Measurements from ENCODE around the gene FRMD4B. TPM values are rescaled to one million over a fixed set of nuclear protein-coding genes. Genes with fewer than 3 reads are reported as not detected.
A peak's percentile ranks its signal among the peaks of the same experiment; 100 is the strongest.
"Not testable (repeated sequence)": the region's sequence is repeated elsewhere in the genome, so short reads cannot be mapped to it uniquely, and the experiment has no call there.

The FRMD4B gene
- total RNA-seq, 2 experiments from 2014 or later: 8.3 to 8.9 TPM

GRCh38 chr3:69338911-69339310 is 47.0 kb downstream of the FRMD4B start:
- ATAC-seq (ENCODE audit: low read depth) (no peak), DNase-seq (no peak)
- H3K36me3 Mint-ChIP-seq: no peaks in the 10 kb centered on the region
- H3K9me3 Mint-ChIP-seq: peaks cover 3% of the 10 kb centered on the region
- H3K27ac Mint-ChIP-seq: no peak overlapping the region
- H3K4me1 Mint-ChIP-seq: peaks cover 2% of the 10 kb centered on the region
- POLR2A ChIA-PET: no interaction called here
- H3K4me3 Mint-ChIP-seq: no peak overlapping the region
- H3K27me3 Mint-ChIP-seq: peaks cover 3% of the 10 kb centered on the region

- H3K9me3 Mint-ChIP-seq: peaks cover 2% of the 10 kb centered on the region
- no peak overlapping the region for H3K4me3 Mint-ChIP-seq
- no peaks in the 10 kb centered on the region for H3K36me3 Mint-ChIP-seq
- ATAC-seq (ENCODE audit: low read depth) (no peak), DNase-seq (no peak)
- peaks cover 3% of the 10 kb centered on the region for H3K27me3 Mint-ChIP-seq
- H3K27ac Mint-ChIP-seq: no peak overlapping the region
- peaks cover 9% of the 10 kb centered on the region for H3K4me1 Mint-ChIP-seq
- POLR2A ChIA-PET: no interaction called here
These were observed 53.0 kb downstream of the FRMD4B start for GRCh38 chr3:69332934-69333333.

GRCh38 chr3:69330891-69331400 is 54.9 kb downstream of the FRMD4B start:
- POLR2A ChIA-PET: no interaction called here
- Mint-ChIP-seq H3K36me3 (no peaks in the 10 kb centered on the region), H3K4me3 (no peak overlapping the region), H3K4me1 (peaks cover 24% of the 10 kb centered on the region), H3K9me3 (peaks cover under 1% of the 10 kb centered on the region), H3K27me3 (no peaks in the 10 kb centered on the region), H3K27ac (no peak overlapping the region)
- ATAC-seq (ENCODE audit: low read depth) (no peak), DNase-seq (no peak)

- Mint-ChIP-seq H3K9me3 (no peaks in the 10 kb centered on the region), H3K4me1 (peaks cover 24% of the 10 kb centered on the region), H3K27me3 (no peaks in the 10 kb centered on the region), H3K27ac (no peak overlapping the region), H3K4me3 (no peak overlapping the region), H3K36me3 (no peaks in the 10 kb centered on the region)
- ATAC-seq (ENCODE audit: low read depth) (no peak), DNase-seq (no peak)
- POLR2A ChIA-PET: no interaction called here
These were observed 56.0 kb downstream of the FRMD4B start for GRCh38 chr3:69329892-69330291.

DNA sequence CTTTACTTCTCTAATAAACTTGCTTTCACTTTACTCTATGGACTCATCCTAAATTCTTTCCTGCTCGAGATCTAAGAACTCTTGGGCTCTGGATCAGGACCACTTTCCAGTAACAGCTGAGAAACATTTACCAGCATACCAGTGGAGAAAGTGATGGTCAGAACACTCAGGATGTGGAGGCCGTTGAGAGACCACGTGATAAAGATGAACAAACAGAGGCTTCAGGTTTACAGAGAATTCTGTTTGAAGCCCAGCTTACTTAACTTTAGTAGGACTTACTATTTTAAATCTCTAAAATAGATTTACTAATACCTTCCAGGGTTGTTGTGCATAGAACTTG is 57.0 kb downstream of the FRMD4B start:
- Mint-ChIP-seq H3K27me3 (no peaks in the 10 kb centered on the region), H3K9me3 (no peaks in the 10 kb centered on the region), H3K4me1 (peaks cover 26% of the 10 kb centered on the region), H3K4me3 (peak overlapping the region; percentile 75), H3K27ac (peak overlapping the region; percentile 74), H3K36me3 (no peaks in the 10 kb centered on the region)
- no peak for DNase-seq
- no peak for ATAC-seq (ENCODE audit: low read depth)
- POLR2A ChIA-PET: no interaction called here

- no peaks in the 10 kb centered on the region for H3K27me3 Mint-ChIP-seq
- H3K9me3 Mint-ChIP-seq: no peaks in the 10 kb centered on the region
- no peak for DNase-seq
- no peaks in the 10 kb centered on the region for H3K36me3 Mint-ChIP-seq
- H3K27ac Mint-ChIP-seq: peak overlapping the region; percentile 74
- peak overlapping the region; percentile 75 for H3K4me3 Mint-ChIP-seq
- POLR2A ChIA-PET: interaction anchor here (1.0 kb wide), 1 partner anchor 236 kb away, joined by 3 read pairs; no protein-coding TSS in a partner anchor
- ATAC-seq (ENCODE audit: low read depth): no peak
- peaks cover 26% of the 10 kb centered on the region for H3K4me1 Mint-ChIP-seq
These were observed 57.6 kb downstream of the FRMD4B start for GRCh38 chr3:69328103-69328962.

GRCh38 chr3:69326855-69327300 is 59.0 kb downstream of the FRMD4B start:
- ATAC-seq (ENCODE audit: low read depth): peak; percentile 74
- no peak for DNase-seq
- H3K27ac Mint-ChIP-seq: peak overlapping the region; percentile 89
- no peaks in the 10 kb centered on the region for H3K36me3 Mint-ChIP-seq
- peak overlapping the region; percentile 80 for H3K4me3 Mint-ChIP-seq
- no peaks in the 10 kb centered on the region for H3K9me3 Mint-ChIP-seq
- H3K4me1 Mint-ChIP-seq: peaks cover 26% of the 10 kb centered on the region
- H3K27me3 Mint-ChIP-seq: no peaks in the 10 kb centered on the region
- POLR2A ChIA-PET: no interaction called here

DNA sequence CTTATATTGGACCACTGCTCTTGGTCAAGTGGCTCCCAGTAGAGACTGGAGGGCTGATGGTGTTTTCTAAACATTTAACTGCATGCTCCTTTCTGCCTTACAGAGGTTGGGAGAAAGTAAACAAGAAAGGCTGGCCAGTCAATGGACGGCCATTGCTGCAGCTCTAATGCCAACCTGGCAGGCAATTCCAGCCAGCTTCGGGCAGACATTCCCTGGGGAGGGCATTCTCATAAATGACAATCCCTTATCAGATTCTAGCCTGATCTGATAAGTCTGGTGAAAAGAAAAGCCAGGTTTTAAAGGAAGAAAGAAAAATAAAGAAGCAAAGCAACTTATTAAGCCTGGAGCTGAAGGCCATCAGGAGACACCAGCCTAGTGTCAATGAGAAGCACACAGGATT is 60.7 kb downstream of the FRMD4B start:
- Mint-ChIP-seq H3K4me1 (peaks cover 28% of the 10 kb centered on the region), H3K9me3 (no peaks in the 10 kb centered on the region), H3K4me3 (no peak overlapping the region), H3K36me3 (no peaks in the 10 kb centered on the region), H3K27me3 (no peaks in the 10 kb centered on the region), H3K27ac (no peak overlapping the region)
- ATAC-seq (ENCODE audit: low read depth): no peak
- POLR2A ChIA-PET: no interaction called here
- DNase-seq: no peak

GRCh38 chr3:69324362-69325025 is 61.4 kb downstream of the FRMD4B start:
- Mint-ChIP-seq H3K9me3 (no peaks in the 10 kb centered on the region), H3K4me3 (no peak overlapping the region), H3K27me3 (no peaks in the 10 kb centered on the region), H3K36me3 (no peaks in the 10 kb centered on the region), H3K4me1 (peaks cover 28% of the 10 kb centered on the region), H3K27ac (no peak overlapping the region)
- POLR2A ChIA-PET: no interaction called here
- DNase-seq: no peak
- no peak for ATAC-seq (ENCODE audit: low read depth)

DNA sequence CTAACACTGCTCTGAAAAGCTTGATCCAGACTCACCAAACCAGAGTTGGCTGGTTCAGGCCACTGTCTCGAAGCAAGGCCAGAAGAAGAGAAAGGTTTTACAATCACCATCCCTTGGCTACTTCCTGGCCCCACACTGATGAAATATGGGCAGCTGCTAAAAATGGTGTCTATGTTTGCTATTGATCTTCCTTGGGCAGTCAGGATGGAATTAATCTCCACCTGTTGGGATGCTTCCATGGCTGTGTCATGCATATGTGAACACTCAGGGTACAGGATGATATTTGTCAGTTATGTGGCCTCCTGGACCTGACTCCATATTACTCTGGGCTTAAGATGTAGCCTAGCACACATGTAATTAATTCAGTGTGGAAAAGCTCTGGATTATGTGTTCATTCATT is 61.9 kb downstream of the FRMD4B start:
- POLR2A ChIA-PET: no interaction called here
- H3K9me3 Mint-ChIP-seq: no peaks in the 10 kb centered on the region
- H3K27me3 Mint-ChIP-seq: no peaks in the 10 kb centered on the region
- H3K4me1 Mint-ChIP-seq: peaks cover 28% of the 10 kb centered on the region
- no peak for ATAC-seq (ENCODE audit: low read depth)
- no peak overlapping the region for H3K4me3 Mint-ChIP-seq
- no peaks in the 10 kb centered on the region for H3K36me3 Mint-ChIP-seq
- no peak for DNase-seq
- no peak overlapping the region for H3K27ac Mint-ChIP-seq

- H3K9me3 Mint-ChIP-seq; H3K4me3 Mint-ChIP-seq; DNase-seq; H3K27ac Mint-ChIP-seq; H3K36me3 Mint-ChIP-seq; POLR2A ChIA-PET; H3K27me3 Mint-ChIP-seq; ATAC-seq (ENCODE audit: low read depth): not testable (repeated sequence)
- peaks cover 15% of the 10 kb centered on the region for H3K4me1 Mint-ChIP-seq
These were observed 63.4 kb downstream of the FRMD4B start for GRCh38 chr3:69322512-69322911.

- H3K9me3 Mint-ChIP-seq: no peaks in the 10 kb centered on the region
- H3K27ac Mint-ChIP-seq: no peak overlapping the region
- H3K4me1 Mint-ChIP-seq: peaks cover 12% of the 10 kb centered on the region
- POLR2A ChIA-PET: no interaction called here
- H3K27me3 Mint-ChIP-seq: no peaks in the 10 kb centered on the region
- no peaks in the 10 kb centered on the region for H3K36me3 Mint-ChIP-seq
- DNase-seq (no peak), ATAC-seq (ENCODE audit: low read depth) (no peak)
- no peak overlapping the region for H3K4me3 Mint-ChIP-seq
These were observed 63.8 kb downstream of the FRMD4B start for GRCh38 chr3:69322158-69322509.

DNA sequence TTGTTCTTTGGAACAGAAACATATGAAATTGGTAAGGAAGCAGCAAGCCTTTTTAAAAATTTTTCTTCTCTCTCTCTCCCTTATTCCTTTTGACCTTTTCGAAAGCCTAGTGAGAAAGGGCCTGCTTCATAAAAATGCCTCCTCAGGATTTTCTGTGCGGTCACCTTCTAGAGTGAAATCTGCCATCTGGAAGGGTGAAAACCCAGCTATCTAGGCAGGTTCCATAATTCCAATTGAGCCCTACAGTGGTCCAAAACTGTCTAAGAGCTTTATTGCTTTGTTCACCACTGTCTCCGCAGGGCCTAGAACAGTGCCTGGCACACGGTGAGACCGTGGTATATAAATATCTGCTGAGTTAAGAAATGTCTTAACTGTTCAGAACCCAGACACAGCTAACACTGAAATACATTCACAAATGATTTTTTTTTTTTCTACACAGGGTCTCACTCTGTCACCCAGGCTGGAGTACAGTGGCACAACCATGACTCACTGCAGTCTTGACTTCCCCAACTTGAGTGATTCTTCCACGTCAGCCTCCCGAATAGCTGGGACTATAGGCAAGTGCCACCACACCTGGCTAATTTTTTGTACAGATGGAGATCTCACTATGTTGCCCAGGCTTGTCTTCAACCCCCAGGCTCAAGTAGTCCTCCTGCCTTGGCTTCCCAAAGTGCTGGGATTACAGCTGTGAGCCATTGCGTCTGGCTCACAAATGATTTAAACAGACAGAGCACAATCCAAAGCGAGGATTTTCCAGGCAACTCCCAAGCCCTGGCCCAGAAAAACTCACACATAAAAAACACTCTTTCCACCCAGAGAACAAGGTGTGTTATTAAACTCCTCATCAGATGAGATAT is 64.4 kb downstream of the FRMD4B start:
- Mint-ChIP-seq H3K9me3 (no peaks in the 10 kb centered on the region), H3K36me3 (no peaks in the 10 kb centered on the region), H3K4me1 (peaks cover 6% of the 10 kb centered on the region), H3K27ac (no peak overlapping the region), H3K27me3 (no peaks in the 10 kb centered on the region), H3K4me3 (no peak overlapping the region)
- DNase-seq (no peak), ATAC-seq (ENCODE audit: low read depth) (no peak)
- POLR2A ChIA-PET: no interaction called here

Data from activated naive CD8-positive, alpha-beta T cell treated with anti-CD3 and anti-CD28 coated beads, Interleukin-2, amount 10 ng/mL, durations not matched to agents 7 days and 5 days (primary cell).